Stimulated activated CD4-positive, alpha-beta T cell treated with anti-CD3 and anti-CD28 coated beads, Interleukin-2, amount 100 ng/mL, for 24 hours (primary cell): ENCODE measurements around the gene GABBR2.

Source experiments
- DNase-seq, 2 donors: peaks; one replicate each; pipeline ENCODE4 v3.0.0-alpha.2; 2020

The GABBR2 gene

GRCh38 chr9:98567540-98568233 lies 141.0 kb downstream of the GABBR2 start:
- DNase-seq = no peak

GRCh38 chr9:98565152-98566135 lies 143.3 kb downstream of the GABBR2 start:
- no peak for DNase-seq

- no peak for DNase-seq
These were observed 144.0 kb downstream of the GABBR2 start for GRCh38 chr9:98564714-98565113.

- no peak for DNase-seq
These were observed 144.7 kb downstream of the GABBR2 start for GRCh38 chr9:98563988-98564387.

GRCh38 chr9:98563212-98563907 lies 145.4 kb downstream of the GABBR2 start:
- no peak for DNase-seq

GRCh38 chr9:98559561-98559960 lies 149.2 kb downstream of the GABBR2 start:
- DNase-seq = no peak

GRCh38 chr9:98558575-98558974 lies 150.2 kb downstream of the GABBR2 start:
- DNase-seq = no peak

GRCh38 chr9:98556511-98556910 lies 152.2 kb downstream of the GABBR2 start:
- DNase-seq = no peak

- no peak for DNase-seq
These were observed 152.9 kb downstream of the GABBR2 start for GRCh38 chr9:98555651-98556465.

GRCh38 chr9:98554752-98555151 lies 154.0 kb downstream of the GABBR2 start:
- no peak for DNase-seq

GRCh38 chr9:98552331-98552730 lies 156.4 kb downstream of the GABBR2 start:
- DNase-seq = no peak

GRCh38 chr9:98551511-98552286 lies 157.0 kb downstream of the GABBR2 start:
- DNase-seq = no peak

GRCh38 chr9:98550206-98550820 lies 158.4 kb downstream of the GABBR2 start:
- DNase-seq = no peak

GRCh38 chr9:98549401-98549800 lies 159.3 kb downstream of the GABBR2 start:
- DNase-seq = no peak

- no peak for DNase-seq
These were observed 161.1 kb downstream of the GABBR2 start for GRCh38 chr9:98547606-98548005.

- DNase-seq = no peak
These were observed 163.7 kb downstream of the GABBR2 start for GRCh38 chr9:98545021-98545420.

GRCh38 chr9:98541684-98542230 lies 167.0 kb downstream of the GABBR2 start:
- DNase-seq = no peak

- DNase-seq = no peak
These were observed 168.3 kb downstream of the GABBR2 start for GRCh38 chr9:98540476-98540875.

GRCh38 chr9:98539954-98540353 lies 168.8 kb downstream of the GABBR2 start:
- no peak for DNase-seq

- no peak for DNase-seq
These were observed 170.1 kb downstream of the GABBR2 start for GRCh38 chr9:98538626-98539031.

GRCh38 chr9:98538203-98538602 lies 170.5 kb downstream of the GABBR2 start:
- no peak for DNase-seq
